ENCODE data around the gene IGFLR1.

- TF ChIP-seq POLR2A (IDR thresholded peaks at IDR 0.05) (no peak), CTCF (IDR thresholded peaks at IDR 0.05) (no peak)
Observed at GRCh38 chr19:35766571-35767104, 24.4 kb upstream of the IGFLR1 start.

Measured in adrenal gland (tissue), 5 donors.